ENCODE data around the gene USE1. TPM values are rescaled to one million over a fixed set of nuclear protein-coding genes. Genes with fewer than 3 reads are reported as not detected.
A peak's percentile ranks its signal among the peaks of the same experiment; 100 is the strongest.

Gene USE1
- polyA plus RNA-seq, 1 donor: 31.6 TPM

DNA sequence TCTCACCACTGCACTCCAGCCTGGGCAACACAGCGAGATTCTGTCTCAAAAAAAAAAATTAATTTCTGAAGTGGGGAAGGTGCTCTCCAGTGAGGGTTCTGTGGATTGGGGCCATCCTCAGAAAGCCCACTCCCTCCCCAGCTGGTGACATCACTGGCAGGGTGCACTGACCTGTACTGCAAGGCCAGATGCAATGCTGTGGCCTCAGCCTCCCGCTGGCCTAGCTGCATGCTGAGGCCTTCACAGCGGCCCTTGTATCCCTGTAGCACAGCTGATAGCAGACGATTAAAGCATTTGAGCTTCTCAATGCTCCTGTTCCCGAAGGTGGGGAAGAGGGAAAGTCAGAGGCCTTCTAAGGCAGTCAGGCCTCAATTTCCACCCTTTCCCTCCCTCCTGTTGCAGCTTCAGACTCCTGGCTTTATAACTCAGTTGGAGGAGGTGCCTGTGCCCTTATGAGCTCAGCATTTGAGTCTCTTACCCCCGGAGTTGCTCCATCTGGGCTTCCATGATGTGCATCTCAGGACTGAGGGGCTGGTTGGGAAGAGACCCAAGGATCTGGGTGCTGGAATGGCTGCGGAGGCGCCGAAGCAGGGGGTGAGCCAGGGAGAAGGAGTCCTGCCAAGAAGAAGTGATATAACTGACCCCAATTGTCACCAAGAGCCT is 44.1 kb downstream of the USE1 start:
- DNase-seq (ENCODE audit: low read depth): no peak

DNA sequence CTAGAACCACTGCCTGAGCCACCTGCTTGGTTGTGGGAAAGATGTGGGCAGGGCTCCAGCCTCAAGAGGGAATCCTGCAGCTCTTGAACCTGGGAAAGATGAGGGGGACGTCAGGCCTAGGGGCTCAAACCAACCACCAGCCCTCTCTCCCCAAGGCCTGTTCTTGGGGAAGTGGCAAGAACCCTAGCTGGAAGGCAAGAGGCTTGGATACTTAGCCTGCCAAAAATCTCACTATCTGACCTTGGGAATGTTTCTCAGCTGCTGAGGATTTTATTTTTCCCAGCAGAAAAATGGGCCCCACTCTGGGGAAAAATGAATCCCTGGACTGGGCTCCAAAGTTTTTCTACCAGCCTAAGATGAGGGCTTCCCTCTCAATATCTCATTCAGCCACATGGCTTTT is 44.8 kb downstream of the USE1 start:
- no peak for DNase-seq (ENCODE audit: low read depth)

DNA sequence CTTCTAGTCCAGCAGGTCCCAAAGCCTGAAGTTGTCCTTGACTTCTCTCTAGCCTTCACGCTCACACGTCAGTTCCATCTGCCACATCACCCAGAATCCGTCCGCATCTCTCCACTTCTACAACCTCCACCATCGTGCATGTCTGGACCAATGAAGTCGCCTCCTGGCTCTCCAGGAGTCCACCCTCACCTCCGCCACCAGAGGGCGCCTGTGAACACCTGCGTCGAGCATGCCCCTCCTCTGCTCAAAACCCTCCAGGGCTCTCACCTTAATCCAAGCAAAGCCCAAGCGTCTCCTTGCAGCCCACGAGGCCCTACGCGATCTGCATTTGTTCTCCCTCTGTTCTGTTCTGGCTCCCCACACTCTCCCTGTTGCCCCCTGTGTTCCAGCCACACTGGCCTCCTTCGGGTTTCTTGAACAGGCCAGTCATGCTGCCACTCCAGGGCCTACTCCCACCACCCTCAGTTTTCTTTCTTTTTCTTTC is 45.7 kb downstream of the USE1 start:
- no peak for DNase-seq (ENCODE audit: low read depth)

GRCh38 chr19:17262557-17262956 is 47.4 kb downstream of the USE1 start:
- no peak for DNase-seq (ENCODE audit: low read depth)

DNA sequence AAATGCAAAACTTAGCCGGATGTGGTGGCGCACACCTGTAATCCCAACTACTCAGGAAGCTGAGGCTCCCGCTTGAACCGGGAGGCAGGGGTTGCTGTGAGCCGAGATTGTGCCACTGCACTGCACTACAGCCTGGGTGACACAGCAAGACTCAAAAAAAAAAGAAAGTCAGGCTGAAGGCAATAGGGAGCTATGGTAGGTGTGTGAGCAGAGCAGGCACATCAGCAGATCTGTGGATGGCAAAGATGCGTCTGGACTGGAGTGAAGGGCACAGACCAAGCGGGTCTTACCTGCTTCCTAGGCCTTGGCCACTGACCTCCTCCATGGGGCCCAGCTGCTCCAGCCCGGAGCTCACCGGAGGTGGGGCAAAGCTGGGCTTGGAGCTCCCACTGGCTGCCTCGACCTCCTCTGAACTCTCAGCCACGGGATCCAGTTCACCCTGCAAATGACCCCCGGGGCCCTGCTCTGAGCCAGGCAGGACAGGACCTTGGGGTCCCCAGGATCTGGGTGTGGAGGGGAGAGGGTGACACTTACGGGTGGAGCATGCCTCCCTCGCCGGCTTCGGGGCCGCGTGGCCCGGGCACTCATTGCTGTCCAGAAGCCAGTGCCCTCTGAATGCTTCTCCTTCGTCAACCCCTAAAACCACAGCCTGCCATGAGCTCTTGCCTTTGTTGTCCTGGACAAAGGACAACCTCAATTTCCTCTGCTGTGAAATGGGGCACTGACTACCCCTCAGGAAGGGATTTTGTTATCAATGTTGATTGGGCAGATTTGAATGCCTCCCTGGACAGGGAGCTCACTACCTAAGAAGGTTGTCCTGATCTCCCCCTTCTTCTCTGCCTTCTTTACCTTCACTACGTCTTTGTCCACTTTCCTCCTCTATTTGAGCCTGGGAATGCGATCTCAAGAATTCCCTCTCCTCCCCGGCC is 48.8 kb downstream of the USE1 start:
- no peak for DNase-seq (ENCODE audit: low read depth)

DNA sequence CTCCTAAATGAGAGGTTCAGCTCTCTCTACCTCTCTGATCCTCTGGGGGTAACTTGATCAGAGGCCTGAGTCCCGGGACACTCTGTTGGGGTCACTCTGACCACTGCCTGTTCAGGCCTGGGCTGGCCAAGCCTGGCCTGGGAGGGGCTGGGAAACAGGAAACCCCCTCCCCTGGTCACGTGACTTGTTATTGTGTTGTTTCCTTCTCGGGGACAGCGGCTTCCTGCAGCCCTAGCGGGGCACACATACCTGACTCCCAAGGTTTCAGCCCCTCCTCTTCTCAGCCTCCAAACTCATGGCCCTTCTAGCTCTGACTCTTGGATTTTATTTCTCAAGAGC is 49.5 kb downstream of the USE1 start, which contains the start of gene USHBP1:
Gene USHBP1, minus strand, starts transcription at position 105 of the 339 bp plus-strand sequence. CDS start 446 bp downstream, outside the sequence.
- no peak for DNase-seq (ENCODE audit: low read depth)

DNA sequence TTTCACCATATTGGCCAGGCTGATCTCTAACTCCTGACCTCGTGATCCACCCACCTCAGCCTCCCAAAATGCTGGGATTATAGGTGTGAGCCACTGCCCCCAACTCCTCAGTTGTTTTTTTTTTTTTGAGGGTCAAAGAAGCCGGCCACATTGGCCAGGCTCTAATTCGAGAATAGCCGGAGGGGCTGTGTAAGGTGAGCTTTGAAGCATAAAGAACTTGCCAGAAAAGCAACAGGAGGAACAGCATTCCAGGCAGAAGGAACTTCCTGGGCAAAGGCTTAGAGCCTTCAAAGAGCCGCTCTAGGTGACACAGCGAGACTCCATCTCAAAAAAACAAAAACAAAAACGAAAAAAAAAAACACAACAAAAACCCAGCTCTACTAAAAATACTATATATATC is 50.9 kb downstream of the USE1 start:
- DNase-seq (ENCODE audit: low read depth): no peak

DNA sequence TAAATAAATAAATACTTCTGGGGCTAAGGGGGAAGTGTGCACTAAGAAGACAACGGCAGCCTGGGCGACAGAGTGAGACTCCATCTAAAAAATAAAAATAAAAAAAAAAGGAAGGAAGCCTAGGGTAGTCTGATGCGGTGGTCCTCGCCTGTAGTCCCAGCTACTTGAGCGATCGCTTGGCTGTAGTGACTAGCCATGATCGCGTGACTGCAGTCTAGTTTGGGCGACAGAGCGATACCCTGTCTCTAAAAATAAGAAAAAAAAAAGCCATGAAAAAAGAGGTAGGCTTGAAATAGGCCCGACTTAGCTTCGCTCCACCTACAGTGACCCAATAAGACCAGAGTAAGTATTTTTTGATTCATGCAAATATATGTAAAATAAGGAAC is 51.4 kb downstream of the USE1 start:
- no peak for DNase-seq (ENCODE audit: low read depth)

DNA sequence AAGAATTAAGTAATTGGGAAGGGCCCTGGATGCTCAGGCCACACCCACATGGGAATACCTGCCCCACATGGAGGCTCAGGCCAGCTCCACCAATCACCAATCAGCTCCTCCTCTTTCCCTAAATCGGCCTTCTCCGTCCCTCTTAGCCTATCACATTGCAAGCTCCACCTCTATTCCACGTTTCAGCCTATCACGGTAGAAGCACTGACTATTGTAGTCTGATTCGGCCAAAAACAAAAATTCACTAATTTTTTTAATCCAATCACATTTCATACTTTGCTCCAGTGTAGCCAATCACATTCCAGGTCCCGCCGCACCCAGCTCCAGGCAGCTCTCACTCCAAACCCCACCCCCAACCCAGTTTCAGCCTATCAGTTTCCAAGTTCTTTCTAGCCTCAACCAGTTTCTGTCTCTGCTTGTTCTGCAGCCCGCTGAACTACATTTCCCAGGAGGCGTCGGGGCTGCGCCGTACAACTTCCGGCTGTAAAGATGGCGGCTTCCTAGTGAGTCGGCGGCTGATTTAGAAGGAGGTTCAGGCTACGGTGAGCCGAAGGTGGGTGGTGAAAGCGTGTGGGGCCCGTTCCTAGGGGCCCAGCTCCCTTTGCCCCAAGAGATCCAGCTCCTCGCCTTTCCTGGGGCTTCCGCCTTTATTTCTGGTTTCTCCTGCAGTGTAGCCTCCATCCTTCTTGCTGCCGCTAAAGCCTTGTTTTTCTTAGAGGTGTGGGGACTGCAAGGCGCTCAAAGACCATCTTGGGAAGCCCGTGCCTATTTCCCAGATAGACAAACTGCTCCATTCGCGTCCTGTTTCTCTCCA is 52.0 kb downstream of the USE1 start, which contains the start of gene BABAM1:
Gene BABAM1, plus strand, starts transcription at position 469 of the 814 bp plus-strand sequence. CDS start 1,364 bp downstream, outside the sequence.
- DNase-seq (ENCODE audit: low read depth): peak; percentile 97

- no peak for DNase-seq (ENCODE audit: low read depth)
Measured at GRCh38 chr19:17268754-17269153, 53.6 kb downstream of the USE1 start.

Other genes with a start within 250 kb of the USE1 start
- gene CPAMD8, start 188.5 kb upstream of the USE1 start, polyA plus RNA-seq (ENCODE audit: insufficient read length): 2.4 TPM
- 9.1 TPM for gene HAUS8, start 139.9 kb upstream of the USE1 start, polyA plus RNA-seq (ENCODE audit: insufficient read length)
- gene MYO9B, start 139.6 kb upstream of the USE1 start, polyA plus RNA-seq (ENCODE audit: insufficient read length): 32.6 TPM
- 8.8 TPM for gene OCEL1, start 10.9 kb downstream of the USE1 start, polyA plus RNA-seq (ENCODE audit: insufficient read length)
- 30.0 TPM for gene NR2F6, start 30.6 kb downstream of the USE1 start, polyA plus RNA-seq (ENCODE audit: insufficient read length)
- gene USHBP1, start 49.4 kb downstream of the USE1 start, polyA plus RNA-seq (ENCODE audit: insufficient read length): 5.6 TPM
- 77.1 TPM for gene BABAM1, start 52.1 kb downstream of the USE1 start, polyA plus RNA-seq (ENCODE audit: insufficient read length)
- gene ANKLE1, start 66.5 kb downstream of the USE1 start, polyA plus RNA-seq (ENCODE audit: insufficient read length): 1.8 TPM
- gene ABHD8, start 88.1 kb downstream of the USE1 start, polyA plus RNA-seq (ENCODE audit: insufficient read length): 7.9 TPM
- 28.3 TPM for gene MRPL34, start 90.5 kb downstream of the USE1 start, polyA plus RNA-seq (ENCODE audit: insufficient read length)
- 34.8 TPM for gene DDA1, start 94.2 kb downstream of the USE1 start, polyA plus RNA-seq (ENCODE audit: insufficient read length)
- gene ANO8, start 119.5 kb downstream of the USE1 start, polyA plus RNA-seq (ENCODE audit: insufficient read length): 7.9 TPM
- gene GTPBP3, start 122.2 kb downstream of the USE1 start, polyA plus RNA-seq (ENCODE audit: insufficient read length): 11.9 TPM
- gene PLVAP, start 162.0 kb downstream of the USE1 start, polyA plus RNA-seq (ENCODE audit: insufficient read length): 40.7 TPM
- not detected for gene CCDC194, start 178.8 kb downstream of the USE1 start, polyA plus RNA-seq (ENCODE audit: insufficient read length)
- 4.6 TPM for gene BST2, start 190.3 kb downstream of the USE1 start, polyA plus RNA-seq (ENCODE audit: insufficient read length)
- gene MVB12A, start 204.7 kb downstream of the USE1 start, polyA plus RNA-seq (ENCODE audit: insufficient read length): 25.3 TPM
- 1.3 TPM for gene TMEM221, start 233.3 kb downstream of the USE1 start, polyA plus RNA-seq (ENCODE audit: insufficient read length)
- gene NXNL1, start 245.6 kb downstream of the USE1 start, polyA plus RNA-seq (ENCODE audit: insufficient read length): not detected

Measured in forelimb muscle (tissue), 1 donor.